ENCODE results near the gene ARID3C. TPM values are rescaled to one million over a fixed set of nuclear protein-coding genes. Genes with fewer than 3 reads are reported as not detected.

Gene ARID3C, protein sequence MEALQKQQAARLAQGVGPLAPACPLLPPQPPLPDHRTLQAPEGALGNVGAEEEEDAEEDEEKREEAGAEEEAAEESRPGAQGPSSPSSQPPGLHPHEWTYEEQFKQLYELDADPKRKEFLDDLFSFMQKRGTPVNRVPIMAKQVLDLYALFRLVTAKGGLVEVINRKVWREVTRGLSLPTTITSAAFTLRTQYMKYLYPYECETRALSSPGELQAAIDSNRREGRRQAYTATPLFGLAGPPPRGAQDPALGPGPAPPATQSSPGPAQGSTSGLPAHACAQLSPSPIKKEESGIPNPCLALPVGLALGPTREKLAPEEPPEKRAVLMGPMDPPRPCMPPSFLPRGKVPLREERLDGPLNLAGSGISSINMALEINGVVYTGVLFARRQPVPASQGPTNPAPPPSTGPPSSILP
- total RNA-seq (2021; fragmentation: NEBNext Ultra II Directional; extraction: Animal tissue kit (Norgen Biotek cat#: 25700)) (not detected in 2 replicates), polyA plus RNA-seq (2011; rRNA removed) (0.08 and 0.25 TPM in 2 replicates), polyA minus RNA-seq (2011; rRNA and poly(A)+ RNA removed) (not detected in 2 replicates)
- polyA plus RNA-seq (2011; cell fraction: cytosol; rRNA removed): 0.12 TPM
- polyA plus RNA-seq (2011; cell fraction: nucleus; rRNA removed): 0.33 TPM
- polyA plus RNA-seq (2012, experiment 1 of 2): 0.11 to 0.29 TPM in 2 of 4 replicates, not detected in the others
- not detected for polyA plus RNA-seq (2012, experiment 2 of 2)
- 0.04 TPM for polyA plus RNA-seq (2013, experiment 1 of 2)
- polyA plus RNA-seq (2013, experiment 2 of 2): 0.04 TPM
- not detected for polyA minus RNA-seq (2011; cell fraction: cytosol; rRNA and poly(A)+ RNA removed)
- polyA minus RNA-seq (2011; cell fraction: nucleus; rRNA and poly(A)+ RNA removed): not detected
- long read RNA-seq, experiment 1: 0 reads
- long read RNA-seq, experiment 2: 0 reads

DNA sequence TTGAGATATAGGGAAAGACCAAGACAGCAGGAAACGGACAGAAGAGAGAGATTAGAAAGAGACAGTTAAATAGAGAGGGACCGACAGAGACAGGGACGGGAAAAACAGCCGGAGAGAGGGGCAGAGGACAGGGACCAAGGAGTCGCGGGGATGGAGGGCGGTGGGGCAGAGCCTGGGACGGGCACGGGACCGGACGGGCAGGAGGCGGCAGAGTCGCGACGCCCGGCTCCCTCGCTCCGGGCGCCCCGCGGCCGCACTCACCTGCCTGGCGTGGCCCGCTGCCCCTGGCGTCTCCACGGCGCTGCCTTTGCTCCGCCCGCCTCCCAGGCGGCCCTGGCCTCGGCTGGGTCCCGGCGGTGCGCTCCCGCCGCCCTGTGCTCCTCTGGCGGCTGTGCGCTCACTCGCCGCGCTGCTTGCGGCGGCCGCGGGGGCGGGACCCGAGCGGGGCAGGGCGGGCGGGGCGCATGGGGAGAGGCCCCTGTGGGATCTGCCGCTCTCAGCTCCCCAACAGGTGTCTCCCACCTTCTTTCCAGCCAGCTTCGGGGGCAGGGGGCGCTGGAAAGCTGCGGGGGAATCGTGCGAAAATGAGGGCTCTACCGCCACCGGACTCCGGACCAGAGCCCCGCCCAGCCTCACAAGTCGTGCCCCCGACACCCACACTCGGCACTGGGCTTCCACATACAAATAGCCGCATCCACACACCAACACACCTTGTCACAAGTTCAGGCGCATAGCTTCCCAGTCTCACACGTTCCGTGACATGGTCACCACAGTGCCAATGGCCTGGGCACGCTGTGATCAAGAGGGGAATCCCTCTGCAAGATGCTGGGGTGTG is at the start of gene ARID3C:
TSS of gene ARID3C (minus strand) at position 411 of the 835 bp plus-strand sequence. CDS start 1,052 bp downstream, outside the sequence.
- H3K27me3 ChIP-seq (replicated peaks in 1 of 4; ENCODE audit: control insufficient read depth in 3 of 4, extremely low read depth in 1 of 4, insufficient read depth in 3 of 4, low read length in 3 of 4): peaks cover 58 to 75% (median 74%) of the 10 kb centered on the region in 4 experiments
- CTCF ChIA-PET (ENCODE audit: partially characterized antibody): interaction anchor here (0.6 to 18.5 kb wide), 10 partner anchors 9 to 296 kb away, joined by 3 to 401 read pairs (median 4); partner anchors contain the start of genes DCTN3, RPP25L and SIGMAR1
- FAIRE-seq: no peak
- TF ChIP-seq SIX5 (IDR thresholded peaks at IDR 0.05; ENCODE audit: low read depth, low read length) (no peak), GABPA (IDR thresholded peaks at IDR 0.05; ENCODE audit: borderline replicate concordance, insufficient read depth, low read length) (peak; percentile 48; the same call in 1 of the 2 replicates), CHD2 (IDR thresholded peaks at IDR 0.05; ENCODE audit: low read length) (no peak), TCF12 (IDR thresholded peaks at IDR 0.05; ENCODE audit: low read depth, low read length) (no peak), MAFK (IDR thresholded peaks at IDR 0.05; ENCODE audit: low read depth, low read length) (no peak), SP4 (IDR thresholded peaks at IDR 0.05; ENCODE audit: low read length) (no peak)
- TF ChIP-seq, protein P1, sequence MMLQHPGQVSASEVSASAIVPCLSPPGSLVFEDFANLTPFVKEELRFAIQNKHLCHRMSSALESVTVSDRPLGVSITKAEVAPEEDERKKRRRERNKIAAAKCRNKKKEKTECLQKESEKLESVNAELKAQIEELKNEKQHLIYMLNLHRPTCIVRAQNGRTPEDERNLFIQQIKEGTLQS (IDR thresholded peaks at IDR 0.05; ENCODE audit: insufficient read depth, low read depth, low read length): no peak

More for the DNA sequence above, at the start of gene ARID3C:
- Histone ChIP-seq H3K79me2 (ENCODE audit: control insufficient read depth in 1 of 2, insufficient read depth in 2 of 2, low read length in 2 of 2) (no peaks in the 10 kb centered on the region), H3K23ac (ENCODE audit: insufficient read length) (no peak within 1 kb of the TSS), H3K18ac (ENCODE audit: extremely low read depth, low read length) (no peak within 1 kb of the TSS), H4K8ac (ENCODE audit: extremely low read depth, insufficient read depth, low read length) (peak within 1 kb of the TSS; percentile 69; the same call in 1 of the 2 replicates), H3K4me1 (replicated peaks in 1 of 4; ENCODE audit: control insufficient read depth in 3 of 4, insufficient read depth in 4 of 4, low read length in 3 of 4) (peaks cover 0 to 18% (median 6%) of the 10 kb centered on the region in 4 experiments; a peak in 6 of 7 replicates), H2BK12ac (ENCODE audit: low read depth, low read length) (0 out of 2 replicates have a peak within 1 kb of the TSS, but pooled peaks have one; percentile 71), H3K27ac (ENCODE audit: low read depth, low read length) (no peak within 1 kb of the TSS), H2BK20ac (ENCODE audit: low read length) (no peak within 1 kb of the TSS), H3K23me2 (ENCODE audit: low read depth, low read length) (peaks cover 9% of the 10 kb centered on the region), H2BK15ac (ENCODE audit: low read length) (0 out of 2 replicates have a peak within 1 kb of the TSS, but pooled peaks have one; percentile 20), H4K20me1 (replicated peaks in 1 of 2; ENCODE audit: control insufficient read depth in 1 of 2, insufficient read depth in 2 of 2, low read length in 2 of 2) (peaks cover 0 to 6% of the 10 kb centered on the region in 2 experiments), H2BK5ac (ENCODE audit: low read depth, low read length) (no peak within 1 kb of the TSS), H3K4ac (replicated peaks; ENCODE audit: insufficient read length, low read depth, low read length) (no peak within 1 kb of the TSS), H4K91ac (replicated peaks; ENCODE audit: insufficient read length, low read length) (no peak within 1 kb of the TSS), H3K4me3 (ENCODE audit: extremely low read depth in 1 of 4, insufficient read depth in 2 of 4, low read depth in 3 of 4, low read length in 4 of 4) (peak within 1 kb of the TSS; percentile 9 to 59 (median 40)), H3K56ac (replicated peaks; ENCODE audit: insufficient read length, low read depth, low read length) (no peak within 1 kb of the TSS), H3K36me3 (ENCODE audit: control insufficient read depth in 2 of 4, insufficient read depth in 4 of 4, low read length in 3 of 4) (no peaks in the 10 kb centered on the region; a peak in 1 of 8 replicates), H3K9me3 (ENCODE audit: insufficient read depth in 2 of 2, low read depth in 1 of 2, low read length in 1 of 2) (no peaks in the 10 kb centered on the region), H4K5ac (ENCODE audit: insufficient read length, low read depth, low read length) (no peak within 1 kb of the TSS), H2AK5ac (ENCODE audit: low read depth, low read length) (no peak within 1 kb of the TSS), H3K4me2 (ENCODE audit: insufficient read depth in 1 of 2, low read depth in 2 of 2, low read length in 2 of 2) (peak within 1 kb of the TSS; percentile 62 to 87), H2BK120ac (replicated peaks; ENCODE audit: low read depth, low read length) (no peak within 1 kb of the TSS), H3K79me1 (ENCODE audit: low read depth, low read length) (no peaks in the 10 kb centered on the region), H3K9ac (replicated peaks in 1 of 4; ENCODE audit: extremely low read depth in 1 of 4, low read depth in 3 of 4, low read length in 3 of 4) (no peak within 1 kb of the TSS), H3K14ac (ENCODE audit: insufficient read length) (no peak within 1 kb of the TSS), H2AFZ (ENCODE audit: low read length) (0 out of 2 replicates have a peak within 1 kb of the TSS, but pooled peaks have one; percentile 20)
- peak in 1 of 2 experiments; percentile 70 for DNase-seq (ENCODE audit: low read depth in 1 of 2, low spot score in 2 of 2)
- 4% methylated on average over 37 of the region's 69 CpGs; no CpG with 5 or more reads in 1 of the 2 experiments for WGBS, 2 experiments (ENCODE audit: extremely low coverage in 1 of 2, insufficient coverage in 1 of 2, insufficient read length in 1 of 2, insufficient replicate concordance in 2 of 2, low coverage in 1 of 2, low lambda C conversion rate in 2 of 2, missing lambda C conversion rate in 1 of 2)
- POLR2A ChIA-PET (ENCODE audit: partially characterized antibody): interaction anchor here (0.6 to 11.3 kb wide), 7 partner anchors 11 to 51 kb away, joined by 3 to 127 read pairs (median 3); partner anchors contain the start of genes GALT, IL11RA and RPP25L
